ENCODE measurements around the gene LTBP1.

Gene LTBP1

GRCh38 chr2:32958821-32959220 is 12.1 kb downstream of the LTBP1 start:
- Histone ChIP-seq H3K9me2 (replicated peaks; ENCODE audit: control insufficient read depth, low read length) (no peaks in the 10 kb centered on the region), H3K4me3 (ENCODE audit: low read length) (no peak overlapping the region), H3K9me3 (ENCODE audit: control insufficient read depth, insufficient read depth, low read length) (no peaks in the 10 kb centered on the region), H4K20me1 (ENCODE audit: control insufficient read depth, insufficient read depth, low read depth, low read length) (no peaks in the 10 kb centered on the region), H3K4me2 (ENCODE audit: low read length) (no peak overlapping the region), H3K79me2 (ENCODE audit: control insufficient read depth, low read length) (peaks cover 97% of the 10 kb centered on the region), H3K4me1 (ENCODE audit: control insufficient read depth, low read length) (peaks cover 23% of the 10 kb centered on the region), H3K27me3 (ENCODE audit: control insufficient read depth, low read length) (no peaks in the 10 kb centered on the region), H3F3A (ENCODE audit: control insufficient read depth, insufficient read depth) (0 out of 2 replicates have a peak, but pooled peaks cover 5% of the 10 kb centered on the region), H3K27ac (ENCODE audit: low read depth, low read length) (no peak overlapping the region), H3K36me3 (ENCODE audit: control insufficient read depth, low read length) (peaks cover 83% of the 10 kb centered on the region)
- no peak for TF ChIP-seq EZH2phosphoT487 (IDR thresholded peaks at IDR 0.05; ENCODE audit: borderline replicate concordance, low read length)
- TF ChIP-seq CTCF (IDR thresholded peaks at IDR 0.05; ENCODE audit: low read depth, low read length, poor library complexity, severe bottlenecking) = no peak

- no peak overlapping the region for H3K27ac ChIP-seq (ENCODE audit: low read depth, low read length)
- peaks cover 95% of the 10 kb centered on the region for H3K79me2 ChIP-seq (ENCODE audit: control insufficient read depth, low read length)
- H3K9me2 ChIP-seq (replicated peaks; ENCODE audit: control insufficient read depth, low read length) = no peaks in the 10 kb centered on the region
- no peaks in the 10 kb centered on the region for H3K9me3 ChIP-seq (ENCODE audit: control insufficient read depth, insufficient read depth, low read length)
- H4K20me1 ChIP-seq (ENCODE audit: control insufficient read depth, insufficient read depth, low read depth, low read length) = no peaks in the 10 kb centered on the region
- H3K36me3 ChIP-seq (ENCODE audit: control insufficient read depth, low read length) = peaks cover 77% of the 10 kb centered on the region
- peaks cover 5% of the 10 kb centered on the region; the same call in 1 of the 2 replicates for H3F3A ChIP-seq (ENCODE audit: control insufficient read depth, insufficient read depth)
- H3K4me1 ChIP-seq (ENCODE audit: control insufficient read depth, low read length) = peaks cover 21% of the 10 kb centered on the region
- no peaks in the 10 kb centered on the region for H3K27me3 ChIP-seq (ENCODE audit: control insufficient read depth, low read length)
- no peak overlapping the region for H3K4me2 ChIP-seq (ENCODE audit: low read length)
- no peak overlapping the region for H3K4me3 ChIP-seq (ENCODE audit: low read length)
- no peak for TF ChIP-seq EZH2phosphoT487 (IDR thresholded peaks at IDR 0.05; ENCODE audit: borderline replicate concordance, low read length)
- TF ChIP-seq CTCF (IDR thresholded peaks at IDR 0.05; ENCODE audit: low read depth, low read length, poor library complexity, severe bottlenecking) = no peak
These were observed 13.5 kb downstream of the LTBP1 start for GRCh38 chr2:32960238-32960637.

- Histone ChIP-seq H3K9me3 (ENCODE audit: control insufficient read depth, insufficient read depth, low read length) (no peaks in the 10 kb centered on the region), H3K79me2 (ENCODE audit: control insufficient read depth, low read length) (peaks cover 96% of the 10 kb centered on the region), H3F3A (ENCODE audit: control insufficient read depth, insufficient read depth) (peaks cover 9% of the 10 kb centered on the region; the same call in 1 of the 2 replicates)
These were observed 14.1 kb downstream of the LTBP1 start for GRCh38 chr2:32960647-32961403.

More at GRCh38 chr2:32960647-32961403, 14.1 kb downstream of the LTBP1 start:
- H3K9me2 ChIP-seq (replicated peaks; ENCODE audit: control insufficient read depth, low read length) = no peaks in the 10 kb centered on the region
- H3K36me3 ChIP-seq (ENCODE audit: control insufficient read depth, low read length) = peaks cover 79% of the 10 kb centered on the region
- H4K20me1 ChIP-seq (ENCODE audit: control insufficient read depth, insufficient read depth, low read depth, low read length) = no peaks in the 10 kb centered on the region
- TF ChIP-seq CTCF (IDR thresholded peaks at IDR 0.05; ENCODE audit: low read depth, low read length, poor library complexity, severe bottlenecking) (no peak), EZH2phosphoT487 (IDR thresholded peaks at IDR 0.05; ENCODE audit: borderline replicate concordance, low read length) (no peak)
- H3K4me3 ChIP-seq (ENCODE audit: low read length) = no peak overlapping the region
- no peak overlapping the region for H3K4me2 ChIP-seq (ENCODE audit: low read length)
- no peaks in the 10 kb centered on the region for H3K27me3 ChIP-seq (ENCODE audit: control insufficient read depth, low read length)
- peaks cover 27% of the 10 kb centered on the region for H3K4me1 ChIP-seq (ENCODE audit: control insufficient read depth, low read length)
- H3K27ac ChIP-seq (ENCODE audit: low read depth, low read length) = no peak overlapping the region

All from DOHH2 (cell line).